ENCODE data around the gene MYBPC2.
"Not testable (repeated sequence)": the region's sequence is repeated elsewhere in the genome, so short reads cannot be mapped to it uniquely, and the experiment has no call there.

The MYBPC2 gene

GRCh38 chr19:50433201-50434180 lies 799 bp downstream of the MYBPC2 start:
- H3K9me3 Mint-ChIP-seq, result no peaks in the 10 kb centered on the region

GRCh38 chr19:50434525-50434924 lies 1.8 kb downstream of the MYBPC2 start:
- Mint-ChIP-seq H3K27ac (no peak overlapping the region), H3K36me3 (no peaks in the 10 kb centered on the region), H3K4me3 (no peak overlapping the region), H3K9me3 (no peaks in the 10 kb centered on the region), H3K4me1 (peaks cover 12% of the 10 kb centered on the region), H3K27me3 (peaks cover 4% of the 10 kb centered on the region)

More at GRCh38 chr19:50433201-50434180, 799 bp downstream of the MYBPC2 start:
- H3K27ac Mint-ChIP-seq, result peak overlapping the region; percentile 47
- H3K4me1 Mint-ChIP-seq, result peaks cover 17% of the 10 kb centered on the region
- no peaks in the 10 kb centered on the region for H3K36me3 Mint-ChIP-seq
- H3K27me3 Mint-ChIP-seq, result peaks cover 4% of the 10 kb centered on the region
- peak overlapping the region; percentile 78 for H3K4me3 Mint-ChIP-seq

GRCh38 chr19:50435221-50435620 lies 2.5 kb downstream of the MYBPC2 start:
- H3K27ac Mint-ChIP-seq, result no peak overlapping the region
- no peaks in the 10 kb centered on the region for H3K9me3 Mint-ChIP-seq
- H3K4me3 Mint-ChIP-seq, result no peak overlapping the region
- no peaks in the 10 kb centered on the region for H3K36me3 Mint-ChIP-seq
- H3K4me1 Mint-ChIP-seq, result peaks cover 12% of the 10 kb centered on the region
- peaks cover 4% of the 10 kb centered on the region for H3K27me3 Mint-ChIP-seq

- Mint-ChIP-seq H3K27ac (no peak overlapping the region), H3K9me3 (no peaks in the 10 kb centered on the region), H3K36me3 (no peaks in the 10 kb centered on the region), H3K4me1 (peaks cover 11% of the 10 kb centered on the region), H3K4me3 (no peak overlapping the region), H3K27me3 (peaks cover 4% of the 10 kb centered on the region)
Measured at GRCh38 chr19:50435627-50436026, 2.9 kb downstream of the MYBPC2 start.

- peaks cover 3% of the 10 kb centered on the region for H3K27me3 Mint-ChIP-seq
- H3K27ac Mint-ChIP-seq, result no peak overlapping the region
- H3K4me1 Mint-ChIP-seq, result no peaks in the 10 kb centered on the region
- no peak overlapping the region for H3K4me3 Mint-ChIP-seq
- H3K9me3 Mint-ChIP-seq, result no peaks in the 10 kb centered on the region
- H3K36me3 Mint-ChIP-seq, result no peaks in the 10 kb centered on the region
Measured at GRCh38 chr19:50437862-50438449, 5.3 kb downstream of the MYBPC2 start.

- H3K9me3 Mint-ChIP-seq, H3K4me1 Mint-ChIP-seq, H3K36me3 Mint-ChIP-seq, H3K27me3 Mint-ChIP-seq, H3K27ac Mint-ChIP-seq, H3K4me3 Mint-ChIP-seq: not testable (repeated sequence)
Measured at GRCh38 chr19:50439130-50439529, 6.4 kb downstream of the MYBPC2 start.

GRCh38 chr19:50444059-50444458 lies 11.4 kb downstream of the MYBPC2 start:
- H3K36me3 Mint-ChIP-seq, result no peaks in the 10 kb centered on the region
- H3K27me3 Mint-ChIP-seq, result no peaks in the 10 kb centered on the region
- H3K9me3 Mint-ChIP-seq, result no peaks in the 10 kb centered on the region
- no peaks in the 10 kb centered on the region for H3K4me1 Mint-ChIP-seq
- H3K4me3 Mint-ChIP-seq, result no peak overlapping the region
- H3K27ac Mint-ChIP-seq, result peak overlapping the region; percentile 2

GRCh38 chr19:50447053-50447452 lies 14.4 kb downstream of the MYBPC2 start:
- Mint-ChIP-seq H3K27ac (no peak overlapping the region), H3K4me3 (no peak overlapping the region), H3K36me3 (no peaks in the 10 kb centered on the region)

GRCh38 chr19:50447750-50448149 lies 15.1 kb downstream of the MYBPC2 start:
- H3K4me1 Mint-ChIP-seq, result no peaks in the 10 kb centered on the region
- no peaks in the 10 kb centered on the region for H3K9me3 Mint-ChIP-seq
- no peaks in the 10 kb centered on the region for H3K27me3 Mint-ChIP-seq
- no peak overlapping the region for H3K4me3 Mint-ChIP-seq
- no peak overlapping the region for H3K27ac Mint-ChIP-seq
- no peaks in the 10 kb centered on the region for H3K36me3 Mint-ChIP-seq

More at GRCh38 chr19:50447053-50447452, 14.4 kb downstream of the MYBPC2 start:
- no peaks in the 10 kb centered on the region for H3K27me3 Mint-ChIP-seq
- H3K4me1 Mint-ChIP-seq, result no peaks in the 10 kb centered on the region
- H3K9me3 Mint-ChIP-seq, result no peaks in the 10 kb centered on the region

GRCh38 chr19:50449236-50449899 lies 16.7 kb downstream of the MYBPC2 start:
- H3K27me3 Mint-ChIP-seq, result no peaks in the 10 kb centered on the region
- H3K4me1 Mint-ChIP-seq, result no peaks in the 10 kb centered on the region
- no peak overlapping the region for H3K4me3 Mint-ChIP-seq
- no peaks in the 10 kb centered on the region for H3K36me3 Mint-ChIP-seq
- no peaks in the 10 kb centered on the region for H3K9me3 Mint-ChIP-seq
- no peak overlapping the region for H3K27ac Mint-ChIP-seq

- H3K4me3 Mint-ChIP-seq, result no peak overlapping the region
- no peaks in the 10 kb centered on the region for H3K36me3 Mint-ChIP-seq
- no peaks in the 10 kb centered on the region for H3K4me1 Mint-ChIP-seq
- H3K27ac Mint-ChIP-seq, result no peak overlapping the region
- H3K9me3 Mint-ChIP-seq, result no peaks in the 10 kb centered on the region
- H3K27me3 Mint-ChIP-seq, result no peaks in the 10 kb centered on the region
Measured at GRCh38 chr19:50450369-50451222, 17.9 kb downstream of the MYBPC2 start.

- Mint-ChIP-seq H3K36me3 (no peaks in the 10 kb centered on the region), H3K27me3 (no peaks in the 10 kb centered on the region), H3K27ac (no peak overlapping the region), H3K9me3 (no peaks in the 10 kb centered on the region), H3K4me1 (no peaks in the 10 kb centered on the region), H3K4me3 (no peak overlapping the region)
Measured at GRCh38 chr19:50451223-50451534, 18.5 kb downstream of the MYBPC2 start.

GRCh38 chr19:50453243-50453642 lies 20.6 kb downstream of the MYBPC2 start:
- Mint-ChIP-seq H3K4me3 (no peak overlapping the region), H3K36me3 (no peaks in the 10 kb centered on the region), H3K4me1 (no peaks in the 10 kb centered on the region), H3K27ac (no peak overlapping the region), H3K27me3 (peaks cover 7% of the 10 kb centered on the region), H3K9me3 (no peaks in the 10 kb centered on the region)

- Mint-ChIP-seq H3K27me3 (peaks cover 13% of the 10 kb centered on the region), H3K4me1 (peaks cover 7% of the 10 kb centered on the region), H3K9me3 (no peaks in the 10 kb centered on the region), H3K4me3 (no peak overlapping the region), H3K27ac (no peak overlapping the region), H3K36me3 (no peaks in the 10 kb centered on the region)
Measured at GRCh38 chr19:50455992-50456391, 23.3 kb downstream of the MYBPC2 start.

- Mint-ChIP-seq H3K36me3 (no peaks in the 10 kb centered on the region), H3K27ac (no peak overlapping the region), H3K27me3 (peaks cover 15% of the 10 kb centered on the region)
Measured at GRCh38 chr19:50457300-50457699, 24.6 kb downstream of the MYBPC2 start.

More at GRCh38 chr19:50457300-50457699, 24.6 kb downstream of the MYBPC2 start:
- H3K4me3 Mint-ChIP-seq, result no peak overlapping the region
- peaks cover 7% of the 10 kb centered on the region for H3K4me1 Mint-ChIP-seq
- no peaks in the 10 kb centered on the region for H3K9me3 Mint-ChIP-seq
